Chondrocyte (in vitro differentiated cells): Measurements from ENCODE around the gene PMFBP1. TPM values are rescaled to one million over a fixed set of nuclear protein-coding genes. Genes with fewer than 3 reads are reported as not detected.
A peak's percentile ranks its signal among the peaks of the same experiment; 100 is the strongest.

Source experiments
- DNase-seq: peaks from one replicate; pipeline ENCODE4 v3.0.0; 2021; ENCODE audit warnings: mixed read lengths, low spot score
- H3K27ac Mint-ChIP-seq: one replicate; pipeline ENCODE4 v1.8.0; 2021; ENCODE audit warnings: mild to moderate bottlenecking, moderate library complexity, mixed read lengths; ENCODE audit not compliant: unreplicated experiment
- H3K27me3 Mint-ChIP-seq: 2 replicates; pipeline ENCODE4 v1.8.0; 2021; ENCODE audit warnings: low read depth, mixed read lengths
- H3K36me3 Mint-ChIP-seq: 2 replicates; pipeline ENCODE4 v1.8.0; 2021; ENCODE audit warnings: low read depth, mixed read lengths
- H3K4me1 Mint-ChIP-seq: 2 replicates; pipeline ENCODE4 v1.8.0; 2021; ENCODE audit warnings: low read depth, mild to moderate bottlenecking, mixed read lengths
- H3K4me3 Mint-ChIP-seq: one replicate; pipeline ENCODE4 v1.8.0; 2021; ENCODE audit warnings: mild to moderate bottlenecking, moderate library complexity, mixed read lengths; ENCODE audit not compliant: unreplicated experiment
- H3K9me3 Mint-ChIP-seq: 2 replicates; pipeline ENCODE4 v1.8.0; 2021; ENCODE audit warnings: low read depth, mixed read lengths
- total RNA-seq: library from RNA; stranded (reverse); gene quantifications from 3 replicates; pipeline ENCODE4 v1.2.1, GENCODE V29; 2021
- TF ChIP-seq, protein P1 (sequence below): fragments of 200-600 bp; sonication (generic); IDR thresholded peaks from 2 replicates; pipeline ENCODE4 v1.5.0; 2021; ENCODE audit warnings: antibody characterized with exemption, mild to moderate bottlenecking, moderate library complexity

The PMFBP1 gene
- total RNA-seq, 1 donor from 2014 or later, result 0.30 TPM

DNA sequence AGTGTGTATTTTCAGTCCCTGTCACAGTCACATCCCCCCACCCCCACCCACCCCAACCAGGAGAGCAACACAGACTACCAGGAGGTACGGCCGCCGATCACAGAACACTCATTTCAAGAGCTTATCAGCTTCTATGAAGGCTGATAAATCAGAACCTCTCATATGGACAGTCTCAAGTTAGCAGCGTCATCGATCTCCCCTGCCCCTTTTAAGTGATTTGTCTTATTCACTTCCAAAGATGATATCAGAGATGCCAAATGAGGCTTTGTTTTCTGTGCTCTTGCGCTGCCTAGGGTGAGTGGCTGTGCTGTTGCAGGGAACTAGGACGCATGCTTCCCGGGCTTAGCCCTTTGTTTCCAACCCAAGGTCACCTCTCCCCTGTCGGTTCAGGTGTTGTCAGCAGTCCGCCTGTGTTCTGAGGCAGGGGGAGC lies 26.8 kb upstream of the PMFBP1 start:
- DNase-seq, result no peak
- H3K27me3 Mint-ChIP-seq, result no peaks in the 10 kb centered on the region
- peaks cover 12% of the 10 kb centered on the region for H3K4me1 Mint-ChIP-seq
- H3K4me3 Mint-ChIP-seq, result no peak overlapping the region
- no peak overlapping the region for H3K27ac Mint-ChIP-seq
- H3K9me3 Mint-ChIP-seq, result no peaks in the 10 kb centered on the region
- TF ChIP-seq, protein P1, sequence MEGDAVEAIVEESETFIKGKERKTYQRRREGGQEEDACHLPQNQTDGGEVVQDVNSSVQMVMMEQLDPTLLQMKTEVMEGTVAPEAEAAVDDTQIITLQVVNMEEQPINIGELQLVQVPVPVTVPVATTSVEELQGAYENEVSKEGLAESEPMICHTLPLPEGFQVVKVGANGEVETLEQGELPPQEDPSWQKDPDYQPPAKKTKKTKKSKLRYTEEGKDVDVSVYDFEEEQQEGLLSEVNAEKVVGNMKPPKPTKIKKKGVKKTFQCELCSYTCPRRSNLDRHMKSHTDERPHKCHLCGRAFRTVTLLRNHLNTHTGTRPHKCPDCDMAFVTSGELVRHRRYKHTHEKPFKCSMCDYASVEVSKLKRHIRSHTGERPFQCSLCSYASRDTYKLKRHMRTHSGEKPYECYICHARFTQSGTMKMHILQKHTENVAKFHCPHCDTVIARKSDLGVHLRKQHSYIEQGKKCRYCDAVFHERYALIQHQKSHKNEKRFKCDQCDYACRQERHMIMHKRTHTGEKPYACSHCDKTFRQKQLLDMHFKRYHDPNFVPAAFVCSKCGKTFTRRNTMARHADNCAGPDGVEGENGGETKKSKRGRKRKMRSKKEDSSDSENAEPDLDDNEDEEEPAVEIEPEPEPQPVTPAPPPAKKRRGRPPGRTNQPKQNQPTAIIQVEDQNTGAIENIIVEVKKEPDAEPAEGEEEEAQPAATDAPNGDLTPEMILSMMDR, result no peak
- no peaks in the 10 kb centered on the region for H3K36me3 Mint-ChIP-seq

DNA sequence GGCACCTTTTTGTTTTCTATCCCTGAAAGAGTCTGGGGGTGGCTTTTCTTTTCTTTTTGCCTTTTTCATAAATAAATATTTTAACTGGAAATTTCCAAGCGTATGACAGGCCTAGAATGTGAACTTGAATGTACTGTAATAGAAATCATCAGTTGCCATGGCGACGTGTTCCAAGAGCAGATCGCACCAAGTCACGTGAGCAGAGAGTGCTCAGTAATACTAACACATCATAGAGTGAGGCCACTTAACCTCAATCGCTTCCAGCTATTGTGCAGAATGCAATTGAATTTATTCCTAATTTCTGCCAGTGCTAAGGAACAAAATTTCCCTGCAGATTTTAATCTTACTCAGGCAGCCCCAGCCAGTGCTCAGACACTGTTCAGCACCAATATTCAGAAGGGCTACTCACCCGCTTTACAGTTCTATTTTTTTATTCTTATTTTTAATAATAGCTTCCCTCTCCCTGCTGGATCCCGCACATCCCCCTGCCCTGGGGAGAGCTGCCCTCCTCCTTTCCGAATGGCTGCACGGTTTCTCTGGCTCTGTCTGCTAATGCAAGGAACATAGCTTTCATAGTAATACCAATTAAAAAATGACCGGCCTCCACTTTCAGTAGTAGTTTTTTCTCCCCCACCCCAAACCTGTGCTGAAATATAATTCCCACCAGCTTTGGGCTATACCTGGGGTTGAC lies 26.2 kb upstream of the PMFBP1 start:
- DNase-seq, result no peak
- Mint-ChIP-seq H3K9me3 (no peaks in the 10 kb centered on the region), H3K4me3 (no peak overlapping the region)

DNA sequence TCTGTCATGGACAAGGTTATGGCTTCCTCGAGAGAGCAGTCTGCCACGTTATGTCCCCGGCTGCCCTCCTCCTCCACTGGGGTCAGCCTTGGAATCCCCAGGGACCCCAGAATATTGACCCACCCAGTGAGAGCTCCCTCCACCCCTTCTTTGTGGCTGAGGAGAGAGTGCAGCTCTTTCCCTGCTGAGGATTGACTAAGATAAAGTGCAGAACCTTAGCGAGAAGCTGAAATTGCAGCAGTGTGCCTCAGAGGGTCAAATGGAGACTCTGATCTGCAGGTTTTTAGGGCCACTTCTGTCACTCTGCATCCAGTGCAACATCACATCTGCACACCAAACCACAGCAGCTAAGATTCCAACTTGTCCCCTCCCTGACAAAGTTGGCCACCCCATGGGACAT lies 25.6 kb upstream of the PMFBP1 start:
- TF ChIP-seq, protein P1, result no peak
- no peaks in the 10 kb centered on the region for H3K36me3 Mint-ChIP-seq
- H3K4me3 Mint-ChIP-seq, result no peak overlapping the region
- no peak for DNase-seq
- H3K9me3 Mint-ChIP-seq, result no peaks in the 10 kb centered on the region
- no peak overlapping the region for H3K27ac Mint-ChIP-seq
- no peaks in the 10 kb centered on the region for H3K27me3 Mint-ChIP-seq
- peaks cover 6% of the 10 kb centered on the region for H3K4me1 Mint-ChIP-seq

More for the DNA sequence above, 26.2 kb upstream of the PMFBP1 start:
- Mint-ChIP-seq H3K27ac (no peak overlapping the region), H3K36me3 (no peaks in the 10 kb centered on the region), H3K27me3 (no peaks in the 10 kb centered on the region), H3K4me1 (peaks cover 6% of the 10 kb centered on the region)
- TF ChIP-seq, protein P1, result no peak

DNA sequence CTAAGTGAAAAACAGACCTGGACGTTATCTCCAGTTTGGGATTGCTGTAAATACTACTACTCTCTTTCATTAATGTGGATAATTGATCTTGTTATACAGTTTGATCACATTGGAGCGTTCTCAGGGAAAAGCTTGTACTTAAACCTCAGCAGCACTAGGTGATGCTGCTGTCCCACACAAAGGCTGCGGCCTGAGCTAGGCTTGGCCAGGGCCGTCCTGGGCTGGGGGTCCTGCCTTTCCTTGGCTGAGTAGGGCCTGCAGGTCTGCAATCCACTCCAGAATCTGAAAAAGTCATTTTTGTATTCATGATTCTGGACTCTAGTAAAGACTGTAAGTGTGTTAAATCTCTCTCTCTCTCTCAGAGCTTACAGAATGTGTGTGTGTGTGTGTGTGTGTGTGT lies 23.7 kb upstream of the PMFBP1 start:
- Mint-ChIP-seq H3K27ac (no peak overlapping the region), H3K4me3 (no peak overlapping the region), H3K27me3 (no peaks in the 10 kb centered on the region), H3K36me3 (no peaks in the 10 kb centered on the region), H3K4me1 (peaks cover 15% of the 10 kb centered on the region), H3K9me3 (no peaks in the 10 kb centered on the region)
- TF ChIP-seq, protein P1, result peak; percentile 48
- DNase-seq, result no peak

DNA sequence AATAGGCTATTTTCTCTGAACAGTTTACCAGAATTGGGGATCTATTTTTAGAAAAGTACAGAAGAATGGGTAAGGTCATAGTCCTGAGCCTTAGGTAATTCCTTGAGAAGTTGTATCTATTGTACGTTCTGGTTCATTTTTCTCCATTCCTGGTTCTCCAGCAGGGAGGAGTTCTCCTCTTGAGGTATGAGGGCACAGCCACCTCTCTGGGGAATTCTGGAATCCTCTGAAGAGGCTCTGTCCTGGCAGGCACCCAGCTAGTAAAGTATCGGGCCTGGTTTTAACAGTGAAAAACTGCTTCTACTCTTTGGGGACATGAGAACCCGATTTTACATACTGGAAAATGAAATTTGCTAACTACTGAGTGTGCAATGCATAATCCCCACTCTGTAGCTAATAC lies 19.6 kb upstream of the PMFBP1 start:
- Mint-ChIP-seq H3K4me1 (peaks cover 14% of the 10 kb centered on the region), H3K27me3 (no peaks in the 10 kb centered on the region), H3K36me3 (peaks cover 5% of the 10 kb centered on the region), H3K27ac (peak overlapping the region; percentile 38), H3K4me3 (no peak overlapping the region), H3K9me3 (peaks cover 10% of the 10 kb centered on the region)
- DNase-seq, result no peak
- TF ChIP-seq, protein P1, result no peak
